HS-27A (cell line): ENCODE results near the gene ARSA.
"Not testable (repeated sequence)": the region's sequence is repeated elsewhere in the genome, so short reads cannot be mapped to it uniquely, and the experiment has no call there.

Experiments
- DNase-seq: peaks from one replicate; pipeline ENCODE4 v3.0.0-alpha.2; 2012; ENCODE audit warnings: low read depth, missing footprints

ARSA gene

DNA sequence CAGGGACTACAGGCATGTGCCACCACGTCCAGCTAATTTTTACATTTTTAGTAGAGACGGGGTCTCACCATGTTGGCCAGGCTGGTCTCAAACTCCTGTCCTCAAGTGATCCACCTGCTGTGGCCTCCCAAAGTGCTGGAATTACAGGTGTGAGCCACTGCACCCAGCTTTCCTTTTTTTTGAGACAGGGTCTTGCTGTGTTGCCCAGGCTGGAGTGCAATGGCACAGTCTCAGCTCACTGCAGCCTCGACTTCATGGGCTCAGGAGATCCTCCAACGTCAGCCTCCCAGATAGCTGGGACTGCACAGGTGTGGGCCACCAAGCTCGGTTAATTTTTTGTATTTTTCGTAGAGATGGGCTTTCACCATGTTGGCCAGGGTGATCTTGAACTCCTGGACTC lies 26.7 kb upstream of the ARSA start:
- DNase-seq = not testable (repeated sequence)

DNA sequence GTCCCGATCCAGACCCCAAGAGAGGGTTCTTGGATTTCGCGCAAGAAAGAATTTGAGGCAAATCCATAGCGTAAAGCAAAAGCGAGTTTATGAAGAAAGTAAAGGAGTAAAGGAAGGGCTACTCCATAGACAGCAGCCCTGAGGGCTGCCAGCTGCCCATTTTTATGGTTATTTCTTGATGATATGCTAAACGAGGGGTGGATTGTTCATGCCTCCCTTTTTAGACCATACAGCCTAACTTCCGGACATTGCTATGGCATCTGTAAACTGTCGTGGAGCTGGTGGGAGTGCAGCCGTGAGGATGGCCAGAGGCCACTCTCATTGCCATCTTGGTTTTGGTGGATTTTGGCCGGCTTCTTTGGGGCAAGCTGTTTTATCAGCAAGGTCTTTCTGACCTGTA lies 25.3 kb upstream of the ARSA start:
- no peak for DNase-seq

DNA sequence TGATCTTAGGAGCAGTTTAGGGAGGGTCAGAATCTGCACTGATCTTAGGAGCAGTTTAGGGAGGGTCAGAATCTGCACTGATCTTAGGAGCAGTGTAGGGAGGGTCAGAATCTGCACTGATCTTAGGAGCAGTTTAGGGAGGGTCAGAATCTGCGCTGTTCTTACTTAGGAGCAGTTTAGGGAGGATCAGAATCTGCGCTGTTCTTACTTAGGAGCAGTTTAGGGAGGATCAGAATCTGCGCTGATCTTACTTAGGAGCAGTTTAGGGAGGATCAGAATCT lies 15.8 kb upstream of the ARSA start:
- DNase-seq = not testable (repeated sequence)

DNA sequence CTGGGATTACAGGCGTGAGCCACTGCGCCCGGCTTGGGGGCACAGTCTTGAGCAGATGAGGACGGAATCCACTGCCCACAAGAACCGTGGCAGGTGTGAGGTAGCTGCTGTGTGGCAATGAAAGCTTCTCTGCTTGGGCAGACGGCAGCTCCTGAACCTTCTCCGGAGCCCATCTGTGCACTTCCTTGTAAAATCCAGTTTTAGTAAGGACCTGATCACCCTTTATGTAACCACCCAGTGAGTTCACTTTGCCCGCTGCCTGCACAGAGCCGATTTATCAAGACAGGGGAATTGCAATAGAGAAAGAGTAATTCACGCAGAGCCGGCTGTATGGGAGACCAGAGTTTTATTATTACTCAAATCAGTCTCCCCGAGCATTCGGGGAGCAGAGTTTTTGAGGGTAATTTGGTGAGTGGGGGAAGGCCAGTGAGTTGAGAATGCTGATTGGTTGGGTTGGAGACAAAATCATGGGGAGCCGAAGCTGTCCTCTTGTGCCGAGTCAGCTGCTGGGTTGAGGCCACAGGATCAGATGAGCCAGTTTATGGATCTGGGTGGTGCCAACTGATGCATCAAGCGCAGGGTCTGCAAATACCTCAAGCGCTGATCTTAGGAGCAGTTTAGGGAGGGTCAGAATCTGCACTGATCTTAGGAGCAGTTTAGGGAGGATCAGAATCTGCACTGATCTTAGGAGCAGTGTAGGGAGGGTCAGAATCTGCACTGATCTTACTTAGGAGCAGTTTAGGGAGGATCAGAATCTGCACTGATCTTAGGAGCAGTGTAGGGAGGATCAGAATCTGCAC lies 15.3 kb upstream of the ARSA start:
- not testable (repeated sequence) for DNase-seq

DNA sequence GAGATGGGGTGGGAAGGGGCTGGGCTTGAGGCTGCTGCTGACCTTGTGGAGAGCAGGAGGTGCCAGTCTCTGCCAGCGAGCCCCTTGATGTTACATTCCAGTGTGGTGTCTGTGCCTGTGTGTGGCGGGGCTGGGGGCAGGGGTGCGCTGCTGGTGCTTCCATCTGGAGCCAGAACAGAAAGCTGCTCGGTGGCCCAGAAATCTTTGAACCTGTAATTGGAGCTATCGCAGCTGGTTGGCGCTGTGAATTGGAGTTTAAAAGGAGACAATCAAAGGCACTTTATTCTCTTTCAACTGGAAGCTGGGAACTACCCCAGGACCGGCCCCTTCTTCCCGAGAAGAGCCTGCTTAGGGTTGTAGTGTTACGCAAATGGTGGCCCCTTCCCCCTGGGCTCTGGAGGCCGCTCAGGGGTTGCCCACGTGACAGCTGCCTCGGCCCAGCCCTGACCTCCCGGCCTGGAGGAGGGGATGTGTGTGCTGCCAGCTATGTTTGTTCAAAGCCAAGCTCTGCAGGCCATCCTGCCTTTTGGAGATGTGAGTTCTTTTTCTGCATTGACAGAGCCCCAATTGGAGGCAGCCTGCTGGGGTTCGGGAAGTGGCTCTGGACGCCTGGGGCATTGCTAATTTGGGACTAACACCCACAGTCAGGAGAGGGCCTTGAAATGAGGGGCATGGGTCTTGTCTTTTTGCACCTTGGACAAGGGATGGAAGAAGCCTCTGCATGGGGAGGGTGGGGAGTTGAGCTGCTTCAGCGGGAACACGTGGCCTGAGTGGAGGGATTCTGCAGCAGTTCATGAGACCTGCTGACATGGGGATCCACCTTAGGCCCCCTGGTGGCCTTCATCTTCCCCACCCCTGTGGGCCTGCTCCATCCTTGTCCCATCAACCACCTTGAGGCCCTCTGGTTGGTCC lies 14.0 kb upstream of the ARSA start:
- no peak for DNase-seq

DNA sequence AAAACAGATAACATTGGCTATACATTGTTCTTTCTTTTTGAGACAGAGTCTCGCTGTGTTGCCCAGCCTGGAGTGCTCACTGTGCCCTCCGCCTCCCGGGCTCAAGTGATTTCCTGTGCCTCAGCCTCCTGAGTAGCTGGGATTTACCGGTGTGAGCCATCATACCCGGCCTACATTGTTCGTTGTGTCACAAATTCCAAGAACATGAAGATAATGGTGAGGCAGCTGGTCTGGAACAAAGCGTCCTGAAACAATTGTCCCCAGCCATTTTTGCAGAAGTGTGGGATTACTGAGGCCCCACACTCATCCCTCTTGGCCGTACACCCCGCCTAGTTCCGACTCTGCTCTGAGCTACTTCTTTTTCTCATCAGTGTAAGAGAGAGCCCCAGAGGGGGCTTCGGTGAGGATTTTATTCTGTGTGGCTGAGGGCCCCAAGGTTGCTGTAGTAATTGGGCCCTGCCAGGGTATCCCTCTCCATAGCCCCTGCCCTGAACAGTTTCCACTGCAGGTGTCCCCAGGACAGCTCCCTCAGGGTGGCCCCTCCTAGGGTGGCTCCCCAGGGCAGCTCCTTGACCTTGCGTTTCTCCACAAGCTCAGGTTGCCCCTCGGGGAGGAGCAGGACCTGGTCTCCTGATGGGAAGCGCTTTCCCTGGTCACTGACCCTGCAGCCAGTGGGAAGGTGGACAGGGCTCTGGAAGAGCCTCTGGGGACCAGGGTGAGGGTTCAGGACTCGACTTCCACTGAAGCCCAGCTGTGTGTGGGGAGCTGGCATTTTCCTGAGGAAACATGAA lies 13.1 kb upstream of the ARSA start:
- no peak for DNase-seq

DNA sequence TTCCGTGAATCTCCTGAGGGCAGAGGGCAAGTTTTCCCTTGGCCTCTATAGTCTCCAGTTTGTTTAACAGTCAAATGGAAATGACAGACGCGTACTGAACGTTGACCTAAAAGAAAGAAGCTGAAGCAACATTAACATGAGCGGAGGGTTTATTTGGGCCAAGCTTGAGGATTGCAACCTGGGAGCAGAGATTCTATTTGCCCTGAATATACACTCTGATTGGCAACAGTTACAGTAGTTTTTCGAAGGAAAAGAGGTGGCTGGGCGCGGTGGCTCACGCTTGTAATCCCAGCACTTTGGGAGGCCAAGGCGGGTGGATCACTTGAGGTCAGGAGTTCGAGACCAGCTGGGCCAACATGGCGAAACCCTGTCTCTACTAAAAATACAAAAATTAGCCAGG lies 12.3 kb upstream of the ARSA start:
- not testable (repeated sequence) for DNase-seq

DNA sequence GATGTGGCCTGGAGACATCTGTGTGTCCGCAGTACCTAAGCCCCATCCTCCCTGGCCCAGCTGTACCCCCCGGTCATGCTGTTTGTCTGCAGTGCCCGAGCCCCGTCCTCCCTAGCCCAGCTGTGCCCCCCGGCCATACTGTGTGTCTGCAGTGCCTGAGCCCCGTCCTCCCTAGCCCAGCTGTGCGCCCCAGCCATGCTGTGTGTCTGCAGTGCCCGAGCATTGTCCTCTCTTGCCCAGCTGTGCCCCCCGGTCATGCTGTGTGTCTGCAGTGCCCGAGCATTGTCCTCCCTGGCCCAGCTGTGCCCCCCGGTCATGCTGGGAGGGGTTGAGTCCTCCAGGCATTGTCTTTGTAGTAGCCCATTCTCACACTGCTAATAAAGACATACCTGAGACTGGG lies 7.6 kb upstream of the ARSA start:
- no peak for DNase-seq

DNA sequence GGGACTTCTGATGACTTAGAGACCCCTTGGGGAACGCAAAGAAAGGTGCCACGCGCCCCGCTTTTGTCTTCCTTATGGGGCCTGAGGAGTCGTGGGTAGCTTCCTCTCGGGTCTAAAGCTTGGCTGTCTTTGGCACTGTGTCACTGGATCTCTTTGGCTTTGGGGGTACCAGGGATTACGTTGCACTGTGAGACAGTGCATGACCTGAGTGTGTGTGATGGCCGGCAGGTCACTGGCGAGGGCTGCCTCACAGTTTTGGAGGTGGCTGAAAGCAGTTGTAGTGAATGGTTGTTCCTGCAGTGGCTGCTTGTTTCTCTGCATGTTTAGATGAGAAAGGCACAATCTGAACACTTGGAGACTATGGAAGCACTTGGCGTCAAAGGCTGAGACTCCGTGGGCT lies 5.8 kb upstream of the ARSA start:
- no peak for DNase-seq

DNA sequence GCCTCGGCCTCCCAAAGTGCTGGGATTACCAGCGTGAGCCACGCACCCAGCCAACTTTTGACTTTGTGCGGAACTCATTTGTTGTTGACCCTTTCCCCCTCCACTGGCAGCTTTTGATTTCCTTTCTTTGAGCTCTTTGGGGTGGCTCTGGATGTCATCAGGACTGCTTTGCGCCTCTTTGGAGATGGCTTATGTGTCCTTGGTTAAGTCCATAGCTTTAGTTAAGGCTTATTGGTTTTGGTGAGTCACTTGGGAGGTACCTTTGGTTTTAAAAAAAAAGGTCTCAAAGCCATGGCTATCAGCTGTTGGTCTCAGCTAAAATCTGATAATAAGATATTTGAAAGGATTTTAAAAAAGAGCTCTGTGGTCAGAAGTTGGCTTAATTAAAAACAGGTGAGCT lies 5.1 kb upstream of the ARSA start:
- DNase-seq = no peak

DNA sequence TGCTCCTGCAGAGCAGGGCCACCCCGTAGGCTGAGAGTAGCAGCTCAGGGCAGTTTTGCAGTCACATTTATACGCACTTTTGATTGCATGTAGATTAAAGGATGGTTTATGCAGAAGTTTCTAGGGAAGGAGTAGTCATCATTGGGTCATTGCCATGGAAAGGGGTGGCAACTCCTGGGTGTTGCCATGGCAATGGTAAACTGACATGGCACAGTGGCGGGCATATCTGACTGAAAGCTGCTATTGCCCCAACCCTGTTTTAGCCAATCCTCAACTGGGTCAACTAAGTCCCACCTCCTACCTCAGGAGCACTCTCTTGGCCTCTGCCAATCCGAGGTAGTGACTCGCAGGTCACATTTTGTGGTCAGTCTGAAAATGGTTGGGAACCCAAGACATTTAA lies 2.4 kb upstream of the ARSA start:
- DNase-seq = no peak

DNA sequence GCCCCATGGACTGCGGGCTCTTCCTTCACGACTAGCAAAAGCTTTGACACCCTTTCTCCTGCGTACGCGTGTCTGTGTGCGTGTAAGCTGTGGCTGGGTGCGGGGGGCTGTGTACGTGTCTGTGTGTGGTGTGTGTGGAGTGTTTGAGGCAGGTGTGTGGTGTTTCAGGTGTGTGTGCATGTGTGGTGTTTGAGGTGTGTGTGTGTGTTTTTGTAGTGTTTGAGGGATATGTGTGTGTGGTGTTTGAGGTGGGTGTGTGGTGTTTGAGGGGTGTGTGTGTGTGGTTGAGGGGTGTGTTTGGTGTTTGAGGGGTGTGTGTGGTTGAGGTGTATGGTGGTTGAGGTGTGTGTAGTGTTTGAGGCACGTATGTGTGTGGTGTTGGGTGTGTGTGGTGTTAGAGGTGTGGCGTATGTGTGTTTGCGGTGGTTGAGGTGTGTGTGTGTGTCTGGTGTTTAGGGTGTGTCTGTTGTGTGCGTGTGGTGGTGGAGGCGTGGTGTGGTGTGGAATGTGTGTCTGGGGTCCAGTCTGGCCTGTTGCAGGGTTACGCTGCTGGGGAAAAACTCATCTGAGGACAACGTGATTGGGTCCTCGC lies 687 bp upstream of the ARSA start:
- no peak for DNase-seq

DNA sequence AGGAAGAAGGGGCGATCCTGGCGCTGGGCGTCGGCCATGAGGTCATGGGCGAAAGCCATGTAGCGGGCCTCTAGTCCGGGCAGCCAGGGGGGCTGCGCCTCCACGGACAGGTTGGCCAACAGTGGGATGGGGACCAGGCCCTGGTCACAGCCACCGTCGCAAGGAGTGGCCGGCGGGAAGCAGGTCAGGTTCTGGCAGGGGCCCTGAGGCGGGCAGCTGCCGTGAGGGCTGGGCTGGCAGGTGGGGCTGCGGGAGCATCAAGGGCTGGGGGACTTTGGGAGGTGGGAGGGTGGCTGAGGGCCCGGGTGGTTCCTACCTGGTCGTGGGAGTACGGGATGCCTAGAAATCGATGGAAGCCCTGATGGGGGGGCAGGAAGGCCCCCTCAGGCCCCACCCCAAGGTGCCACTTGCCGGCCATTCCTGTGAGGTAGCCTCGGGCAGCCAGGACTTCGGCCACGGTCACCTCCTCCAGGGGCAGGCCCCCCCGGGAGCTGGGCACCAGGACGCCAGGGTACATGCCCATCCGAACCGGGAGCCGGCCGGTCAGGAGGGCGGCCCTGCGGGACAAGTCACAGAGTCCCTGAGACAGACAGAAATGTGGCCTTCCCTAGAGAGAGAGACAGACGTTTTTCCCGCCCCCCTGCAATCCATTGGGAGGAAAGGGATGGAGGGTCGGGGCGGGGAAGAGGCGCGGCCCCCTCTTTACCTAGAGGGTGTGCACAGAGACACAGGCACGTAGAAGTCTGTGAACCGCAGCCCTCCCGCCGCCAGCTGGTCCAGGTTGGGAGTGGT lies 906 bp downstream of the ARSA start:
- no peak for DNase-seq

DNA sequence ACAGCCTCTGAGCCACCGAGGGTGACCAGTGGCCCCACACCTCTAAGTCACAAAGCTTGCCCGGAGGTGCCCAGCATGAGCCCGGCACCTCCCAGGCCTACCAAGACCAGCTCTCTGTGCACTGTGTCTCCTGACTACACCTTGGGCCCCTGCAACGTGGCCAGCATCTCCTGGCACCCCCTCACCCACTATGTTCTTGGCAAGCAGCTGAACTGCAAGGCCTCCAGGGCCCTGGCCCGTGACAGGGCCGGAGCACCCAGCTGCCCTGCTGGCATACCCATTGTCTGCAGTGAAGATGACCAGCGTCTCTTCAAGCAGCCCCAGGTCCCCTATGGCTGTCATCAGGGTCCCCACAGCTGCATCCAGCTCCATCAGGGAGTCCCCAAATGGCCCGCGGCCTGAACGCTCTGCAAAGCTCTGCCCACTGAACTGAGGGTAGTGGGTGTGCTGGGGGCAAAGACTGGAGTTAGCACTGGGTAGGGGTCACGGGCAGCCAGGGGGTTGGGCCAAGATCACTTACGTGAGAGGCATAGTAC lies 1.6 kb downstream of the ARSA start:
- no peak for DNase-seq

DNA sequence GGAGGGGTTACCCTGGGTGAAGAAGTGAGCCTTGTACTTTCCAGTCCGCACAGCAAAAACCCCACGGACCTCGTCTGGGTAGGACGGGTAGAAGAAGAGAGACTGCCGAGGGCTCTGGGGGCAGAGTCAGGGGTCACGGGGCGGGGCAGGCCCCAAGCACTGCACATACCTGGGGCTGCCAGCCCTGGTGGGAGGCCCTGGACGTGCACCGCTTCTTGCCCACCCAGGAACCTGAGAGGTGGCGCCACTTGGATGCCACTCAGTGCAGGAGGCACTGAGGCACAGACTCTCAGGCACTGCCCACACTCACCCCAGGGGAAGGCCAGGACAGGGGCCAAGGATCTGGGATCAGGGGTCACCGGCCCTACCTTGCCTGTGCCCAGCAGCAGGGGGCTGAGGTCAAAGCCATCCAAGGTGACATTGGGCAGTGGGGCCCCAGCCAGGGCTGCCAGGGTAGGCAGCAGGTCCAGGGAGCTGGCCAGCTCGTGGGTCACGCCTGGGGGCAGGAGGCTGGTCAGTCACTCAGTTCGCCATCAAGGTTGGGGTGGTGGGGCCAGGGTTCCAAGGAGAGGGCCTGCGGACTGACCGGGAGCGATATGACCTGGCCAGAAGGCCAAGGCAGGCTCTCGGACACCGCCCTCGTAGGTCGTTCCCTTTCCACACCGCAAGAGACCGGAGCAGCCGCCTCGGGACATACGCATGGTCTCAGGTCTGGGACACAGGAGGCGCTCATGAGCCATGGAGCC lies 2.2 kb downstream of the ARSA start:
- DNase-seq = no peak

DNA sequence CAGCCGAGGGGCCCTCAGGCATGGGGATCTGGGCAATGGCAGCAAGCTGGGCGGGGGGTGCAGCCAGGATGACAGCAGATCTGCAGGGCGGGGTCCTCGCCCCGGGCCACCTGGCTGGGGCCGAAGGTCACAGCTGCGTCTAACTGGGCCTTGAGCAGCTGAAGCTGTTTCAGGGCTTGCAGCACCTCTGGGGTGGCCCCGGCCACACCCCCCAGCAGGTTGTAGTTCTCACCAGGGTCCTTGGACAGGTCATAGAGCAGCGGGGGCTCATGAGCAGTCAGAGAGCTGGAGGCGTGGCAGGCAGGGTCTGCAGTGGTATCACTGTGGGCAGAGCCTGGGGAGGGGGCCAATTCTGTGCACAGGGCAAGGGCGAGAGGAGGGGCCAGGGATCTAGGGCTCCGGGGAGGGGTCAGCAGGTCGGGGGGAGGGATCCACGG lies 2.8 kb downstream of the ARSA start:
- no peak for DNase-seq

DNA sequence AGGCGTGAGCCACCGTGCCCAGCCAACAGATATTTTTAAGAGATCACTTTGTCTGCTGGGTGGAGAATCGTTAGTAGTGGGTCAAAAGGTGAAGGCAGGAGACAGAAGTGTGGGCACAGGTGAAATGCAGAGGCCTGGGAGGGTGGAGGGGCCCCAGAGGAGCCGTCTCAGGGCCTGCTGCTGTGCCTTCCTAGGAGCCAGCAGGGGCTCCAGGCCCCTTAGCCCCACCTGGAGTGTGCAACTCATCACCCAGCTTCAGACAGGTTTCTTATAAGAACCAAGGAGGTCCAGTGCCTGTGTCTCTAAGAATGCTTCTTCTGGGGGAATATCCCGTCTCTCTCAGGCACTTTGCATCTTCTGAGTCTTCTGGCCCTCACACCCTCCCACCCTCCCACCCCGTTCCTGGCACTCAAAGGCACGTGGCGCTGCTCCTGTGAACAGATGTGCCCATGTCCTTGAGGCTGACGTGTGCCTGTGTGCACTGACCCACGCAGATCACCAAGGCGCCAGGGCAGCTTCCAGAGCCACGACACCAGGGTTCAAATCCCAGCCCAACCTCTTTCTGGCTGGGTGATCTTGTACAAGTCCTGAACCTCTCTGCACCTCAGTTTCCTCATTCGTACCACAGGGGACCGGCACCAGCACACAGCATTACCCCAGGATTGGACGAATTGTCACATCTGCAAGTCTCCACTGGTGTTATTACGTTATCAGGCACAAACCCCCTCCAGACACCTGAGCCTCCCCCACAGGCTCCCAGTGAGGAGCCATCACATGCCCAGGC lies 3.4 kb downstream of the ARSA start:
- no peak for DNase-seq

DNA sequence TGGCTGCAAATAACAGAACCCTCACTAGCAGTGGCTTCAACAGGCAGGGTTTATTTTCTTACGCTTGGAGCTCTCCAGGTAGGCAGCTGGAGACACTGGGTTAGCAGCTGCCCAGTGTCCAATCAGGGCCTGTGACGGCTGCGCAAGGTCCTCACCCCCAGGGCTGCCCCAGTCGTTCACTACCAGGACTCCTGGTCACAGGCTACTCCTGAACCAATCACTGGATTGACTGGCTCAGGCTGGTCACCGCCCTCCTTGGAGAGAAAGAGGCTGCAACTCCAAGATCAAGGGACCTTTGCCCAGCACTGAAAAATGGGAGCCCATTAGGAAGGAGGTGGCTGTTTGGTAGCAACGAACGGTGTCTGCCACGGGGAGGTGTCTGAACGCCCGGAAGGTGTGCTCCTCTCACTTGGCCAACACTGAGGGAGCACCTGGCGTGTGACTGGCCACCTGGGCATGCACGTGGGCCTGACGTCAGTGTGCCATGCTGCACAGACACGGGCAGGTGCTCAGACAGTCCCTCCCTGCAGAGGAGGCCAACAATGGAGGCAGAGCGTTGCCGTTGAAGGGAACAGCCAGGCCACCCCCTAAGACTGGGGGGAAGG lies 5.1 kb downstream of the ARSA start:
- DNase-seq = no peak
